GM13977 (cell line): ENCODE results near the gene DOCK10.

ENCODE experiments used
- DNase-seq: peaks from one replicate; pipeline ENCODE4 v3.0.0; 2012; ENCODE audit warnings: low spot score
- in situ Hi-C: fragments of 300-500 bp; cut with MboI; formaldehyde crosslinking; loops from one replicate; pipeline ENCODE4 v1.12.0; 2022; ENCODE audit warnings: low sequenced_read_pairs, low pct_unique_long_range_greater_than_20kb, mixed read lengths, inconsistent platforms; ENCODE audit not compliant: unreplicated experiment
- TF ChIP-seq, protein P1 (sequence below): IDR thresholded peaks from 2 replicates; pipeline ENCODE4 v1.5.1; 2012; ENCODE audit warnings: mild to moderate bottlenecking, control low read depth; ENCODE audit not compliant: insufficient read depth; ENCODE audit errors: extremely low read depth, missing control alignments

Gene DOCK10

DNA sequence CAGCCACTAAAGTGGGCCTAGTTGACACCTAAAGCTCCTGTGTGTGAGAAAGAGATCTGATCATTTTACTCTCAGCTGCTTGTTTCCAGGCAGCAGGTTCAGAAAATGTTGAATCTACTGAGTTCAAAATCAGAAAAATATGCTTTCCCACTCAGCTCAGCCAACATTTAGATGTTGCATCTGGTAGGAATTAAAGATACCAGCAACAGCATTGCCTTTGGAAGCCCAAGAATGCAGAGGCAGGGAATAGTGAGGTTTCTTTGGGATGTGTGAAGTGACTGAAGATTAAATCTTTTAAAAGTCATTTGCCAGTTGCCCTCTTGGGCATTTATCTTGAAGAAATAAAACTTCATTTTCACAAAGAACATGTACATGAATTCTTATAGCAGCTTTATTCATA lies 33.9 kb upstream of the DOCK10 start:
- TF ChIP-seq, protein P1, sequence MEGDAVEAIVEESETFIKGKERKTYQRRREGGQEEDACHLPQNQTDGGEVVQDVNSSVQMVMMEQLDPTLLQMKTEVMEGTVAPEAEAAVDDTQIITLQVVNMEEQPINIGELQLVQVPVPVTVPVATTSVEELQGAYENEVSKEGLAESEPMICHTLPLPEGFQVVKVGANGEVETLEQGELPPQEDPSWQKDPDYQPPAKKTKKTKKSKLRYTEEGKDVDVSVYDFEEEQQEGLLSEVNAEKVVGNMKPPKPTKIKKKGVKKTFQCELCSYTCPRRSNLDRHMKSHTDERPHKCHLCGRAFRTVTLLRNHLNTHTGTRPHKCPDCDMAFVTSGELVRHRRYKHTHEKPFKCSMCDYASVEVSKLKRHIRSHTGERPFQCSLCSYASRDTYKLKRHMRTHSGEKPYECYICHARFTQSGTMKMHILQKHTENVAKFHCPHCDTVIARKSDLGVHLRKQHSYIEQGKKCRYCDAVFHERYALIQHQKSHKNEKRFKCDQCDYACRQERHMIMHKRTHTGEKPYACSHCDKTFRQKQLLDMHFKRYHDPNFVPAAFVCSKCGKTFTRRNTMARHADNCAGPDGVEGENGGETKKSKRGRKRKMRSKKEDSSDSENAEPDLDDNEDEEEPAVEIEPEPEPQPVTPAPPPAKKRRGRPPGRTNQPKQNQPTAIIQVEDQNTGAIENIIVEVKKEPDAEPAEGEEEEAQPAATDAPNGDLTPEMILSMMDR = no peak
- in situ Hi-C loops = no loop called here
- no peak for DNase-seq

DNA sequence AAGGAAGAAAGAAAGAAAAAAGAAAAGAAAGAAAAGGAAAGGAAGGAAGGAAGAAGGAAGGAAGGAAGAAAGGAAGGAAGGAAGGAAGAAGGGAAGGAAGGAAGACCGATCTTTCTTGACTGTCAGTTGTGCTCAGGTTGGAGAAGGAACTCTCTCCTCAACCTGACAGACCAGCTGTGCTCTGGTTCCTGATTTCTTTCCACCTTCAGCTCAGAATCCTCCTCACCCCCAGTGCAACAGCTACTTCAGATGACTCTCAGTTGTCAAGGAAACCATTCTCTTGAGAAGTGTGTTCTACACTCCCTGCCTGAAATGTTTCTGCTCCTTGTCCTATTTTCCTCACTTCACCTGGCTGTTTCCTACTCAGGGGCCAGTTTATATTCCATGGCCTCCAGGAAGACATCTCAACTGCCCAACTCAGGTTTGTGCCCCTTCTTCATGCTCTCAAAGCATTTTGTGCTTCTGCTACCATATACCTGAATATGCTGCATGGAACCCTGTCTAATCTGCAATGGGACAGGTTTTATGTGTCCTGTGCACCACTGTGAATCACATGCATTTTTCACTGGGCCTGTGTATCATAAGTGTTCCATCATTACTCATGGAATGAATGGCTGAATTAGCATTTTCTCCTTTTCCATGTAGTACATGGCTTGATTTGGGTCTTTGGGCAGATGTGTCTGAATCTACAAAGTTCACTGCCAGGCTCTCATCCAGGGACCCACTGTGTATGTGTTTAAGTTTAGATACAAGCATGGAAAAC lies 32.8 kb upstream of the DOCK10 start:
- TF ChIP-seq, protein P1 = no peak
- no peak for DNase-seq
- in situ Hi-C loops = no loop called here

DNA sequence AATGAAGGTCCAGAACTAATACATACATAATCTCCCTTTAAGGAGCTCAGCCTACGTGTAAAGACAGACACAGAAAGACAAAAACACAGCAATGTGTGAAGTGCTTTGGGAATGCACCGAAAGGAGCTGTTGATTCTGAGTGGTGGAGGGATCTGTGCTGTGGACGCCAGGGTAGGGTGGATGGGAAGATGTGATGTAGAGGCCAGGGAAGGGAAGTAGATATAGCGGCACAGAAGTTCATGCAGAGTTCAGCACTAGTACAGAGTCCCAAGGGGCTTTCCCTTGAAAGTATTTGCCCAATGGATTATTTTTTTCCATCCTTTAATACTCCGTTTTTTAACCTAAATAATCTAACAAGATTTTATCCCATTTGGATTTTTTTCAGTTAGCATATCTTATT lies 32.1 kb upstream of the DOCK10 start:
- in situ Hi-C loops = no loop called here
- TF ChIP-seq, protein P1 = no peak
- DNase-seq = no peak

DNA sequence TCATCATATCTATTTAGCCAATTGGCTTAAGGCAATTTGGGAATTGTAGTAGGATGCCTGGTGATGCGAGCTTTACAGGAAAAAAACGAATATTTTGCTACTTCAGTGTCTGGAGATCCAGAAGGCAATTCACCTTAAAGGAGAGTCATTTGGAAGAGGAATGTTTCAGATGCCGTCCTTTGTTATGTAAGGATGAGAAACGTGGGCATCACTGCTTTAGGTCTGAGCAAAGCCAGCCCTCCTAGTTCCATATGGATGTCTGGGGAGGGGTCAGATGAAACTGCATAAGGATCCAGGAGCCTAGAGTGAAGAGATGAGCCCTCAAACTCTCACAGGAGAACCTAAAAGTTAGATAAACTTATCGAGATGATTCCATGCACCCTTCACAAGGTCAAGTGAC lies 30.9 kb upstream of the DOCK10 start:
- in situ Hi-C loops = no loop called here
- DNase-seq = no peak
- TF ChIP-seq, protein P1 = no peak

DNA sequence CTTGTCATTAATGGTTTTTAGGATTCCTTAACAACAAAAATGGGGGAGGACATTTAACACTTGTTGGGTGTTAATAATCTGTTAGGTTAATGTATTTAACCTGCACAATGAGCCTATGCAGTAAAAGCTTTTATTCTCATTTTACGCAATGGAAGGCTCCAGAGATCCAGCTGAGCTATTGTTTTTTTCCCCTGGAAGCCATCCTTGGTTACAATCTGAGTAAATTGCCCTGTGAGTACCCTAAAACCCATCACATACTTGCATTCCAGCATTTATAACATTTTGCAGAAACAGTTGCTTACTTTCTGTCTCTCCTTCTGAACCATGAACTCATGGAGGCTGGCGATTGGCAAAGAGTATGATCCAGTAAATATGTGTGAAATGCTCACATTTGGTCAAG lies 30.2 kb upstream of the DOCK10 start:
- DNase-seq = no peak
- TF ChIP-seq, protein P1 = no peak
- in situ Hi-C loops = no loop called here

DNA sequence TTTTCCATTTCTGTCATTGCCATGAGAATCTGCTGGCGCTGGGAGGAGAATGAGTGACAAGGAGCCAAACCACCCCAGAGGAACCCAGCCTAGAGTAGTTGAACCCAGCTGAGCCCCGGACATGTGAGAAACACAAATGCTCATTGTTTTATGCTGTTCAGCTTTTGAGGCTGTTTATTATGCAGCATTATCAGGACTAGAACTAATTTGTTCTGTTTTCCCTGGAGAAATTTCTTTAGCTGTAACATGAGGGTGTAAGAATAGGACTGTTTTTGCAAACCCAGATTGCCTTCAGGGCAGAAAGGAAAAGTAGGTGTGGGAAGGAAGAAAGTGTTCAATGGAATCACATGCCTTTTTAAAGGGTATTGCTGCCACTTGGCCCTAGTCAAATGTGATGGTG lies 28.5 kb upstream of the DOCK10 start:
- in situ Hi-C loops = no loop called here
- TF ChIP-seq, protein P1 = no peak
- no peak for DNase-seq
